WERI-Rb-1 (cell line): ENCODE measurements around the gene TMC8.

ENCODE experiments used
- DNase-seq: peaks from one replicate; pipeline ENCODE4 v3.0.0-alpha.2; 2020
- H3K27ac ChIP-seq: fragments of 250-450 bp; sonication (Bioruptor Pico); 2 replicates; pipeline ENCODE4 v1.5.1; 2020; ENCODE audit warnings: mild to moderate bottlenecking, moderate library complexity
- H3K27me3 ChIP-seq: fragments of 250-450 bp; sonication (Bioruptor Pico); 2 replicates; pipeline ENCODE4 v1.5.1; 2021; ENCODE audit warnings: mild to moderate bottlenecking, low read depth, moderate library complexity; ENCODE audit not compliant: insufficient read depth, severe bottlenecking
- H3K36me3 ChIP-seq: fragments of 250-450 bp; sonication (Bioruptor Pico); 2 replicates; pipeline ENCODE4 v1.5.1; 2020; ENCODE audit warnings: mild to moderate bottlenecking, moderate library complexity
- H3K4me3 ChIP-seq: 2 replicates; pipeline ENCODE4 v1.5.1; 2011; ENCODE audit warnings: low read depth, mild to moderate bottlenecking, control low read depth, low read length
- H3K9me3 ChIP-seq: fragments of 250-450 bp; sonication (Bioruptor Pico); 2 replicates; pipeline ENCODE4 v1.5.1; 2021; ENCODE audit warnings: mild to moderate bottlenecking, moderate library complexity; ENCODE audit not compliant: severe bottlenecking
- TF ChIP-seq, protein P1 (sequence below): IDR thresholded peaks from 2 replicates; pipeline ENCODE4 v1.5.1; 2011; ENCODE audit warnings: low read depth, mild to moderate bottlenecking, control low read depth, inconsistent platforms, low read length

The TMC8 gene

DNA sequence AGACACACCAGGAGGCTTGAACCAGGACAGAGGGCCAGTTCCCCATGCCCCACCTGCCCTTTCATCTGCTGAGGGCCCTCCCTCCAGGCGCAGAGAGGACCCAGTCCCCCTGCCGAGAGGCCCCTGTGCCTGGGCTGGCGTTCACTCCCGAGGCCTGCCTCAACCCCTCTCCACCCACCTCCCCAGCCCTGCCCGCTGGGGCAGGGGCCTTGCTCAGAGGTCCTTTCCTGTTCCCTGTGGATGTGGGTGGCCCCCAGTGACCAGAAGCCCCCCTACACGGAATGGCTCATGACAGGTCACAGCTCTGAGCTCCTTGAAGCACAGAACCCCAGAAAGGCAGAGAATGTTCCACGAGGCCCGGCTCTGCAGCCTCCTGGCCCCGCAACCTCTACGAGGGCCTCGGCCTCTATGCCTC is 8.8 kb upstream of the TMC8 start:
- Histone ChIP-seq H3K9me3 (no peaks in the 10 kb centered on the region), H3K4me3 (no peak overlapping the region), H3K27me3 (no peaks in the 10 kb centered on the region), H3K27ac (no peak overlapping the region), H3K36me3 (peaks cover 4% of the 10 kb centered on the region; the same call in 1 of the 2 replicates)
- TF ChIP-seq, protein P1, sequence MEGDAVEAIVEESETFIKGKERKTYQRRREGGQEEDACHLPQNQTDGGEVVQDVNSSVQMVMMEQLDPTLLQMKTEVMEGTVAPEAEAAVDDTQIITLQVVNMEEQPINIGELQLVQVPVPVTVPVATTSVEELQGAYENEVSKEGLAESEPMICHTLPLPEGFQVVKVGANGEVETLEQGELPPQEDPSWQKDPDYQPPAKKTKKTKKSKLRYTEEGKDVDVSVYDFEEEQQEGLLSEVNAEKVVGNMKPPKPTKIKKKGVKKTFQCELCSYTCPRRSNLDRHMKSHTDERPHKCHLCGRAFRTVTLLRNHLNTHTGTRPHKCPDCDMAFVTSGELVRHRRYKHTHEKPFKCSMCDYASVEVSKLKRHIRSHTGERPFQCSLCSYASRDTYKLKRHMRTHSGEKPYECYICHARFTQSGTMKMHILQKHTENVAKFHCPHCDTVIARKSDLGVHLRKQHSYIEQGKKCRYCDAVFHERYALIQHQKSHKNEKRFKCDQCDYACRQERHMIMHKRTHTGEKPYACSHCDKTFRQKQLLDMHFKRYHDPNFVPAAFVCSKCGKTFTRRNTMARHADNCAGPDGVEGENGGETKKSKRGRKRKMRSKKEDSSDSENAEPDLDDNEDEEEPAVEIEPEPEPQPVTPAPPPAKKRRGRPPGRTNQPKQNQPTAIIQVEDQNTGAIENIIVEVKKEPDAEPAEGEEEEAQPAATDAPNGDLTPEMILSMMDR: no peak
- DNase-seq: no peak

DNA sequence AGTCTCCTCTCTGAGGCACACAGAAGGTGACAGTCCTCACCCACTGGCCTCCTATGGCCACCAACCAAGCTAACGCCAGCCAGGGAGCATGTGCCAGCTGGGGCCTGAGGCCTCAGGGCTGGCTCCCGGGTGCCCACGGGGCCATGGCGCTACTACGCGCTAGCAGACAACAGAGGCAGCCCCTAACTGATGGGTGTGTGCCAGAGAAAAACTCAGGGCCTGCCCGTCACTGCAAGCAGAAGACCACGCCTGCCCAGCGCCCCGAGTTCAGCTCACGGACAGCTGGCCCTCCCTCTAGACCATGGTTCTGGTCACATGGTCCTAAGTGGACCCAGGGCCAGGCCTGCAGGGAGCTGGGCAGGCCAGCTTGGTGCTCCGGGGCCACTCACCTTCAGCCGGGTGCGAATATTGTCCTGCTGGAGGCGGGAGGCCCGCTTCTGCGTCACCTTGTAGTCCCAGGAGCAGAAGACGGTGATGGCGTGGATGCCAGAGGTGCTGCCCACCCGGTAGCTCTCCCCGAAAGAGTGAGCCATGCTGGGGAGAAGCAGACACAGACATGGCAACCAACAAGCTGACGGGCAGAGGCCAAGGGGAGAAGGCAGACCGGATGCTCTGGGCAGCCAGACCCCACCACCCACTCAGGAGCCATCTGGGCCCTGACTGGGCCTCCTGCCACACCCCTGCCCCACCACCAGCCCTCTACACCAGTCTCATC is 8.2 kb upstream of the TMC8 start:
- TF ChIP-seq, protein P1: no peak
- H3K27me3 ChIP-seq: peaks cover 2% of the 10 kb centered on the region
- H3K4me3 ChIP-seq: no peak overlapping the region
- peaks cover 4% of the 10 kb centered on the region; the same call in 1 of the 2 replicates for H3K36me3 ChIP-seq
- no peak for DNase-seq
- no peaks in the 10 kb centered on the region for H3K9me3 ChIP-seq
- no peak overlapping the region for H3K27ac ChIP-seq

DNA sequence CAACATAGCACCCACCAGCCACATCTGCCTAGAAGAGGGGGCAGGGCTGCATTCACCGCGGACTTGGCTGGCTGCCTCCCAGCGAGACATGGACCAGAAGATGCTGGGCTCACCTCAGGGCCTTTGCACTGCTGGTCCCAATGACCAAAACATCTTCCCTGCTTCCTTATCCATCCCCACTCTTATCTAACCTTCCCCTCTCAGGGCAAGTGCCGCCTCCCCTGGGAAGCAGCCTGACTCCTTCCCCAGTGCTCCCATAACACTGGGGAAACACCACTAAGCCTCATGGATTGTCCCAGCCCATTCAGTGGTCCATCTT is 7.7 kb upstream of the TMC8 start:
- Histone ChIP-seq H3K27me3 (peaks cover 2% of the 10 kb centered on the region), H3K4me3 (no peak overlapping the region), H3K27ac (no peak overlapping the region), H3K36me3 (peaks cover 4% of the 10 kb centered on the region; the same call in 1 of the 2 replicates), H3K9me3 (no peaks in the 10 kb centered on the region)
- DNase-seq: no peak
- TF ChIP-seq, protein P1: no peak

DNA sequence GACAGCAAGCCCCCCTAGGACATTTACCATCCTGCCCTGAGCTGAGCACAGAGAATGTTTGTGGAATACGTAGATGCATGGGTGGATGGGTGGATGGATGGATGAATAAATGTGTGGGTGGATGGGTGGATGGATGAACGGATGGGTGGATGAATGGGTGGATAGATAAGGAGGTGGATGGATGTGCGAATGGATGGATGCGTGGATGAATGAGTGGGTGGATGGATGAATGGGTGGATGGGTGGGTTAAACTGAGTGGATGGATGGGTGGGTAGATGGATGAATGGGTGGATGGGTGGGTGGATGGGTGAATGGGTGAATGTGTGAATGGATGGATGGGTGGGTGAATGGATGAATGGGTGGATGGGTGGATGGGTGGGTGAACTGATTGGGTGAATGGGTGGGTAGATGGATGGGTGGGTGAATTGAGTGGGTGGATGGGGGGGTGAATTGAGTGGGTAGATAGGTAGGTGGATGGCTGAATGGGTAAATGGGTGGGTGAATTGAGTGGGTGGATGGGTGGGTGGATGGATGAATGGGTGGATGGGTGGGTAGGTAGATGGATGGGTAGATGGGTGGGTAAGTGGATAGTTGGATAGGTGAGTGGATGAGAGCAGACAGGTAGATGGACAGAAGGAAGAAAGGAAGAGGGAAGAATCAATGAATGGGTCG is 7.2 kb upstream of the TMC8 start:
- no peak for DNase-seq
- Histone ChIP-seq H3K9me3 (no peaks in the 10 kb centered on the region), H3K27ac (no peak overlapping the region), H3K27me3 (peaks cover 2% of the 10 kb centered on the region), H3K36me3 (peaks cover 4% of the 10 kb centered on the region; the same call in 1 of the 2 replicates), H3K4me3 (no peak overlapping the region)
- TF ChIP-seq, protein P1: no peak

DNA sequence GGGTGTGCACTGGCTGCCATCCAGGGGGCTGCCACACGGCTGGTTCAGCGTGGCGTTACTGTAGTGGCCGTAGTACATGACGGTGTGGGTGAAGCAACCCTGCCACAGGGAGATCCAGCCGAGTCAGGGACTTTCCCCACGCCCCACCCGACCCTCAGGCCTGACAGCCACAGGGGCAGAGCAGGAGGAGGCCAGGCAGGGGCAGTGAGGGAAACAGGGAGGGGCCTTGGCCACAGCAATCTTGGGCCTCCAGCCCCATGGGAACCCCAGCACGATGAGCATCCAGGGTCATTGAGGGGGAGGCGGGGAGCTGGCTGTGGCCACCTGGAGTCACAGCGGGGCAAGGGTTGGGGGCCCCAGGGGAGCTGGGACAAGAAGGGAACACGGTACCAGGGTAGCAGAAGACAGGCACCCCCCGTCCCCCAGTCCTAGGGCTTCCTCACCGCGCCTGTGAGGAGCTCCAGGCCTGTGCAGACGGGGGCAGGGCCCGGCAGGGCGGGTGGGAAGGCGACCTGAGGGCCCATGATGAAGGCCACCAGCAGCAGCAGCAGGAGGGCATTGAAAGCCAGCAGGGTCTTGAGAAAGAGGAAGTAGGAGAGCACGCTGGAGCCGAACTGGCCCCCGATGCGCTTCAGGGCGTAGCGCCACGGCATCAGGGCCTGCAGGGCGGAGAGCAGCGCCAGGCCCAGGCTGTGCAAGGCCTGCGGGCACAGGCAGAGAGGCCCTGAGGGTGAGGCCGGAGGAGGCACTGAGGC is 6.3 kb upstream of the TMC8 start:
- peaks cover 2% of the 10 kb centered on the region for H3K27me3 ChIP-seq
- DNase-seq: no peak
- TF ChIP-seq, protein P1: no peak
- H3K27ac ChIP-seq: no peak overlapping the region
- no peaks in the 10 kb centered on the region for H3K9me3 ChIP-seq
- H3K4me3 ChIP-seq: no peak overlapping the region
- peaks cover 4% of the 10 kb centered on the region; the same call in 1 of the 2 replicates for H3K36me3 ChIP-seq
